K562 (cell line): Measurements from ENCODE around the gene AGAP3. TPM values are rescaled to one million over a fixed set of nuclear protein-coding genes. Genes with fewer than 3 reads are reported as not detected.
A peak's percentile ranks its signal among the peaks of the same experiment; 100 is the strongest.

Experiments
- GATAD2A ChIP-seq: fragments of 450-650 bp; IDR thresholded peaks from 2 replicates; pipeline ENCODE4 v1.6.1; 2017
- HDAC1 ChIP-seq, 2 experiments: fragments of 450-650 bp; IDR thresholded peaks; 2 replicates each; pipeline ENCODE4 v1.6.1; 2016 to 2017; ENCODE audit warnings: inconsistent platforms in 1 of 2, mild to moderate bottlenecking in 1 of 2, moderate library complexity in 1 of 2
- IRF1 ChIP-seq: sonication (generic); formaldehyde crosslinking; IDR thresholded peaks from 2 replicates; pipeline ENCODE4 v1.8.0; 2022; ENCODE audit warnings: missing genetic modification reagents, mild to moderate bottlenecking, borderline replicate concordance
- MXD1 ChIP-seq: fragments of 250-450 bp; sonication (Bioruptor Pico); IDR thresholded peaks from 2 replicates; pipeline ENCODE4 v1.8.0; 2021; ENCODE audit warnings: borderline replicate concordance, mild to moderate bottlenecking, moderate library complexity; ENCODE audit not compliant: poor library complexity, severe bottlenecking
- MXI1 ChIP-seq: IDR thresholded peaks from 2 replicates; pipeline ENCODE4 v1.6.1; 2011; ENCODE audit warnings: low read depth, mild to moderate bottlenecking, improper control_type of control experiment, low read length
- RBM17 ChIP-seq: fragments of 200-400 bp; formaldehyde crosslinking; IDR thresholded peaks from 2 replicates; pipeline ENCODE4 v1.6.1; 2017; ENCODE audit warnings: low read depth, mild to moderate bottlenecking, low read length, borderline replicate concordance
- SMARCA4 ChIP-seq: fragments of 450-650 bp; IDR thresholded peaks from 2 replicates; pipeline ENCODE4 v1.6.1; 2016
- TEAD1 ChIP-seq, 2 experiments: fragments of 450-650 bp in 1 of 2; sonication (generic) in 1 of 2; formaldehyde crosslinking; IDR thresholded peaks; 2 replicates each; pipeline versions ENCODE4 v1.4.0 to v1.8.0; 2020 to 2022; ENCODE audit warnings: mild to moderate bottlenecking in 2 of 2, missing genetic modification reagents in 1 of 2
- ZNF212 ChIP-seq: fragments of 450-650 bp; formaldehyde crosslinking; IDR thresholded peaks from 2 replicates; pipeline ENCODE4 v1.4.0; 2020; ENCODE audit warnings: mild to moderate bottlenecking
- ZNF395 ChIP-seq: fragments of 200-800 bp; sonication (Bioruptor generic); IDR thresholded peaks from 2 replicates; pipeline ENCODE4 v1.6.1; 2017; ENCODE audit warnings: missing genetic modification characterization, missing compliant biosample characterization
- ZNF764 ChIP-seq: fragments of 250-450 bp; sonication (Bioruptor Pico); IDR thresholded peaks from 2 replicates; pipeline ENCODE4 v1.4.0; 2020; ENCODE audit warnings: low read depth, mild to moderate bottlenecking, moderate library complexity
- ZNF785 ChIP-seq: fragments of 250-450 bp; sonication (Bioruptor Pico); IDR thresholded peaks from 2 replicates; pipeline ENCODE4 v1.4.0; 2020; ENCODE audit warnings: mild to moderate bottlenecking
- polyA plus RNA-seq, 8 experiments: library from polyadenylated mRNA; depleted of rRNA in 4 of 8; stranded (reverse) in 5 of 8; unstranded in 3 of 8; fragments of >200 nt; fragmentation: Nextera tagmentation in 2 of 8; fragmentation: Illumina TruSeq in 1 of 8; extraction: Ambion mirVana in 2 of 8; extraction: Trizol in 1 of 8; gene quantifications; 2 replicates each; pipeline versions ENCODE4 v1.2.1 to v1.2.3, GENCODE V29; 2011 to 2014; ENCODE audit warnings: inconsistent platforms in 1 of 8, missing spikeins in 1 of 8
- total RNA-seq, 7 experiments: library from RNA; depleted of rRNA in 6 of 7; stranded (reverse); fragments of >200 nt in 6 of 7; fragmentation: Illumina TruSeq in 2 of 7; extraction: Trizol in 2 of 7; gene quantifications; 2 replicates each; pipeline versions ENCODE4 v1.2.1 to v1.2.3, GENCODE V29; 2011 to 2021; ENCODE audit warnings: low replicate concordance in 1 of 7
- TF ChIP-seq, protein P1 (sequence below): fragments of 250-450 bp; sonication (Bioruptor Pico); IDR thresholded peaks from 2 replicates; pipeline ENCODE4 v1.5.0; 2021; ENCODE audit warnings: mild to moderate bottlenecking, moderate library complexity
- TF ChIP-seq, protein P2 (sequence below): sonication (generic); formaldehyde crosslinking; IDR thresholded peaks from 2 replicates; pipeline ENCODE4 v1.8.0; 2023; ENCODE audit warnings: mild to moderate bottlenecking, missing genetic modification reagents
- TF ChIP-seq, protein P3 (sequence below): fragments of 450-650 bp; IDR thresholded peaks from 2 replicates; pipeline ENCODE4 v1.7.0; 2016; ENCODE audit warnings: borderline replicate concordance

Gene AGAP3
- total and polyA plus RNA-seq, 9 of the 15 experiments (the other 6 are each of a cell fraction or from before 2014, with no cell fraction given): 3.4 to 208 (median 62.2) TPM

- TF ChIP-seq, protein P1, sequence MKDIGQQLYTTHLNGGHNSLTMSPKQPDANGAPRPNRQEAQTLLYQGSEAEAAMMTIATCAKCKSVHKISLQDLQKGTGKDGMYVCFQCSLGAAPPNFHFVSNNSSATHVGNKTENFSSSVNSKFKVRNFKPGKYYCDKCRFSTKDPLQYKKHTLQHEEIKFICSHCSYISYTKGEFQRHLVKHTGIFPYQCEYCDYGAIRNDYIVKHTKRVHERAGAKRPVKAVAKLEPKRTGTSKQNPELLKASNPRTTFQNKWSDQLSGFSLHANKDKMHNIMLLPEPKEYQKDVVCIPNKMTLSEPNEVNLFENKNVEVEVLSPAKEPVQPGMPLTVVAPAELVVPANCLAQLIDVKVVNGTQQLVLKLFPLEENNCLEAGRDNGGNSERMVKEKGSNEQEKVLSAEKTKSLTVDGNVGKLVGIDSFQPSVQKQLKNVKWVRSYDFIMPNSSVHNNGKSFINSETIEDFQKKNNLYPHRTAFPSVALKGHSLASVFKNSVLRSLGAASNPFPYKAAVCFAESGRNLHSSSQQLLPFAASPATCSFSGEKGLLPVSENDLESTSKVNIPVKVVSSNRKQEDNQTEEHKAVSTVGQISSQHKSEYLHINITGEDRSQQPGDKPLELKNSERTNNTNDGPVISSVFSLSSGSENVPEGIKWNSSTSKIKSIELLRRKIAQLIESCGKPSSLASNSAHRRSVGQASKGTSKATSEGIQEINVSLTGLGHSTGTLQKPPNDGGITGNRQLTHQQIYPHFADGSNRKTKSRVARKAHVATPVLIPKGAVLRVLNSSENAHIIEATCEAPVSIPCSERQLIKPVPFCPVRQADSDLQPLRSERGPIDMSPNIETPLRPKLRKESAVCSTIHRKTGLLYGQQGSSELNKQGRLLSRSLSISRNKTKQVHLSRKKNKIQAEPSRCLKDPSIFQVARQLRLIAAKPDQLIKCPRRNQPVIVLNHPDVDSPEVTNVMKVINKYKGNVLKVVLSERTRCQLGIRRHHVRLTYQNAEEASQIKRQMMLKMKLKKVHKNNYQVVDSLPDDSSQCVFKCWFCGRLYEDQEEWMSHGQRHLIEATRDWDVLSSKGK: no peak
- TF ChIP-seq IRF1 (CRISPR knock-in tag) (no peak), ZNF212 (CRISPR knock-in tag) (no peak), TEAD1 (CRISPR knock-in tag; IDR thresholded peaks at IDR 0.05) (no peak), ZNF395 (CRISPR knock-in tag) (no peak), MXI1 (no peak), RBM17 (no peak), MXD1 (peak; percentile 1), ZNF785 (no peak), ZNF764 (CRISPR knock-in tag) (no peak), SMARCA4 (no peak), GATAD2A (no peak), HDAC1 (IDR thresholded peaks at IDR 0.05) (peak in 1 of 2 experiments; percentile 68; a peak in 2 of 4 replicates)
- TF ChIP-seq, protein P2, sequence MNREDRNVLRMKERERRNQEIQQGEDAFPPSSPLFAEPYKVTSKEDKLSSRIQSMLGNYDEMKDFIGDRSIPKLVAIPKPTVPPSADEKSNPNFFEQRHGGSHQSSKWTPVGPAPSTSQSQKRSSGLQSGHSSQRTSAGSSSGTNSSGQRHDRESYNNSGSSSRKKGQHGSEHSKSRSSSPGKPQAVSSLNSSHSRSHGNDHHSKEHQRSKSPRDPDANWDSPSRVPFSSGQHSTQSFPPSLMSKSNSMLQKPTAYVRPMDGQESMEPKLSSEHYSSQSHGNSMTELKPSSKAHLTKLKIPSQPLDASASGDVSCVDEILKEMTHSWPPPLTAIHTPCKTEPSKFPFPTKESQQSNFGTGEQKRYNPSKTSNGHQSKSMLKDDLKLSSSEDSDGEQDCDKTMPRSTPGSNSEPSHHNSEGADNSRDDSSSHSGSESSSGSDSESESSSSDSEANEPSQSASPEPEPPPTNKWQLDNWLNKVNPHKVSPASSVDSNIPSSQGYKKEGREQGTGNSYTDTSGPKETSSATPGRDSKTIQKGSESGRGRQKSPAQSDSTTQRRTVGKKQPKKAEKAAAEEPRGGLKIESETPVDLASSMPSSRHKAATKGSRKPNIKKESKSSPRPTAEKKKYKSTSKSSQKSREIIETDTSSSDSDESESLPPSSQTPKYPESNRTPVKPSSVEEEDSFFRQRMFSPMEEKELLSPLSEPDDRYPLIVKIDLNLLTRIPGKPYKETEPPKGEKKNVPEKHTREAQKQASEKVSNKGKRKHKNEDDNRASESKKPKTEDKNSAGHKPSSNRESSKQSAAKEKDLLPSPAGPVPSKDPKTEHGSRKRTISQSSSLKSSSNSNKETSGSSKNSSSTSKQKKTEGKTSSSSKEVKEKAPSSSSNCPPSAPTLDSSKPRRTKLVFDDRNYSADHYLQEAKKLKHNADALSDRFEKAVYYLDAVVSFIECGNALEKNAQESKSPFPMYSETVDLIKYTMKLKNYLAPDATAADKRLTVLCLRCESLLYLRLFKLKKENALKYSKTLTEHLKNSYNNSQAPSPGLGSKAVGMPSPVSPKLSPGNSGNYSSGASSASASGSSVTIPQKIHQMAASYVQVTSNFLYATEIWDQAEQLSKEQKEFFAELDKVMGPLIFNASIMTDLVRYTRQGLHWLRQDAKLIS: 0 out of 2 replicates have a peak, but pooled peaks have one; percentile 54
- TF ChIP-seq, protein P3, sequence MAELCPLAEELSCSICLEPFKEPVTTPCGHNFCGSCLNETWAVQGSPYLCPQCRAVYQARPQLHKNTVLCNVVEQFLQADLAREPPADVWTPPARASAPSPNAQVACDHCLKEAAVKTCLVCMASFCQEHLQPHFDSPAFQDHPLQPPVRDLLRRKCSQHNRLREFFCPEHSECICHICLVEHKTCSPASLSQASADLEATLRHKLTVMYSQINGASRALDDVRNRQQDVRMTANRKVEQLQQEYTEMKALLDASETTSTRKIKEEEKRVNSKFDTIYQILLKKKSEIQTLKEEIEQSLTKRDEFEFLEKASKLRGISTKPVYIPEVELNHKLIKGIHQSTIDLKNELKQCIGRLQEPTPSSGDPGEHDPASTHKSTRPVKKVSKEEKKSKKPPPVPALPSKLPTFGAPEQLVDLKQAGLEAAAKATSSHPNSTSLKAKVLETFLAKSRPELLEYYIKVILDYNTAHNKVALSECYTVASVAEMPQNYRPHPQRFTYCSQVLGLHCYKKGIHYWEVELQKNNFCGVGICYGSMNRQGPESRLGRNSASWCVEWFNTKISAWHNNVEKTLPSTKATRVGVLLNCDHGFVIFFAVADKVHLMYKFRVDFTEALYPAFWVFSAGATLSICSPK: no peak
Observed at GRCh38 chr7:151039850-151040548, 46.3 kb upstream of the AGAP3 start (continued).
